Nephron (organoid): Measurements from ENCODE around the gene BMPER.

Experiments used
- H3K27ac Mint-ChIP-seq, 3 experiments: 2 replicates each; pipeline ENCODE4 v1.8.0; 2020; ENCODE audit warnings: mixed read lengths in 3 of 3, mild to moderate bottlenecking in 2 of 3, moderate library complexity in 1 of 3
- H3K27me3 Mint-ChIP-seq: 2 replicates; pipeline ENCODE4 v1.8.0; 2021; ENCODE audit warnings: low read depth, mild to moderate bottlenecking, moderate library complexity, mixed read lengths
- H3K36me3 Mint-ChIP-seq: 2 replicates; pipeline ENCODE4 v1.8.0; 2020; ENCODE audit warnings: low read depth, mixed read lengths
- H3K4me1 Mint-ChIP-seq: 2 replicates; pipeline ENCODE4 v1.8.0; 2020; ENCODE audit warnings: mixed read lengths
- H3K4me3 Mint-ChIP-seq, 3 experiments: 2 replicates each; pipeline ENCODE4 v1.8.0; 2020; ENCODE audit warnings: mild to moderate bottlenecking in 3 of 3, mixed read lengths in 3 of 3, moderate library complexity in 2 of 3
- H3K9me3 Mint-ChIP-seq: 2 replicates; pipeline ENCODE4 v1.8.0; 2020; ENCODE audit warnings: mixed read lengths
- TF ChIP-seq, protein P1 (sequence below), 3 experiments: fragments of 200-600 bp; sonication (generic); IDR thresholded peaks; one replicate each; pipeline ENCODE4 v1.5.0; 2021; ENCODE audit warnings: antibody characterized with exemption in 3 of 3; ENCODE audit not compliant: unreplicated experiment in 3 of 3

Gene BMPER

DNA sequence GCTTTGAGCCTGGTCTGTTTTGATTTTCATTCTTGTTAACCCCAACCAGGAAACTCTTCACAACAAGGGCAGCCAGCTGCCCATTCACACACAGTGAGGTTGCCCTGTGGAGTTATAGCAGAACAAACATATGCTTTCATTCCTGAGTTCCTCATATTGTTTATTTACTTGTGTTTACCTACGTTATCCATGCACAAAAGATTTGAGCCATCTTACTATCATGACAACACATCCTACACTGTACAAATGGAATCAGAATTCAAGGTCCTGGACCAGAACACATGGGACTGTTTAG lies 21.7 kb upstream of the BMPER start:
- H3K9me3 Mint-ChIP-seq: no peaks in the 10 kb centered on the region

GRCh38 chr7:33885290-33886148 lies 19.8 kb upstream of the BMPER start:
- peaks cover 16% of the 10 kb centered on the region for H3K4me1 Mint-ChIP-seq
- TF ChIP-seq, protein P1, sequence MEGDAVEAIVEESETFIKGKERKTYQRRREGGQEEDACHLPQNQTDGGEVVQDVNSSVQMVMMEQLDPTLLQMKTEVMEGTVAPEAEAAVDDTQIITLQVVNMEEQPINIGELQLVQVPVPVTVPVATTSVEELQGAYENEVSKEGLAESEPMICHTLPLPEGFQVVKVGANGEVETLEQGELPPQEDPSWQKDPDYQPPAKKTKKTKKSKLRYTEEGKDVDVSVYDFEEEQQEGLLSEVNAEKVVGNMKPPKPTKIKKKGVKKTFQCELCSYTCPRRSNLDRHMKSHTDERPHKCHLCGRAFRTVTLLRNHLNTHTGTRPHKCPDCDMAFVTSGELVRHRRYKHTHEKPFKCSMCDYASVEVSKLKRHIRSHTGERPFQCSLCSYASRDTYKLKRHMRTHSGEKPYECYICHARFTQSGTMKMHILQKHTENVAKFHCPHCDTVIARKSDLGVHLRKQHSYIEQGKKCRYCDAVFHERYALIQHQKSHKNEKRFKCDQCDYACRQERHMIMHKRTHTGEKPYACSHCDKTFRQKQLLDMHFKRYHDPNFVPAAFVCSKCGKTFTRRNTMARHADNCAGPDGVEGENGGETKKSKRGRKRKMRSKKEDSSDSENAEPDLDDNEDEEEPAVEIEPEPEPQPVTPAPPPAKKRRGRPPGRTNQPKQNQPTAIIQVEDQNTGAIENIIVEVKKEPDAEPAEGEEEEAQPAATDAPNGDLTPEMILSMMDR (IDR thresholded peaks at IDR 0.05; ENCODE audit: unreplicated experiment in 3 of 3): no peak
- H3K9me3 Mint-ChIP-seq: no peaks in the 10 kb centered on the region
- no peaks in the 10 kb centered on the region for H3K36me3 Mint-ChIP-seq
- H3K27me3 Mint-ChIP-seq: peaks cover 11% of the 10 kb centered on the region
- H3K4me3 Mint-ChIP-seq: no peak overlapping the region
- peak overlapping the region in 1 of 3 experiments; percentile 51 for H3K27ac Mint-ChIP-seq

More for the DNA sequence above, 21.7 kb upstream of the BMPER start:
- TF ChIP-seq, protein P1 (IDR thresholded peaks at IDR 0.05; ENCODE audit: unreplicated experiment in 3 of 3): no peak
- peaks cover 5% of the 10 kb centered on the region for H3K27me3 Mint-ChIP-seq
- H3K4me3 Mint-ChIP-seq: no peak overlapping the region
- no peaks in the 10 kb centered on the region for H3K36me3 Mint-ChIP-seq
- peak overlapping the region in 1 of 3 experiments; percentile 1 for H3K27ac Mint-ChIP-seq
- H3K4me1 Mint-ChIP-seq: peaks cover 10% of the 10 kb centered on the region

DNA sequence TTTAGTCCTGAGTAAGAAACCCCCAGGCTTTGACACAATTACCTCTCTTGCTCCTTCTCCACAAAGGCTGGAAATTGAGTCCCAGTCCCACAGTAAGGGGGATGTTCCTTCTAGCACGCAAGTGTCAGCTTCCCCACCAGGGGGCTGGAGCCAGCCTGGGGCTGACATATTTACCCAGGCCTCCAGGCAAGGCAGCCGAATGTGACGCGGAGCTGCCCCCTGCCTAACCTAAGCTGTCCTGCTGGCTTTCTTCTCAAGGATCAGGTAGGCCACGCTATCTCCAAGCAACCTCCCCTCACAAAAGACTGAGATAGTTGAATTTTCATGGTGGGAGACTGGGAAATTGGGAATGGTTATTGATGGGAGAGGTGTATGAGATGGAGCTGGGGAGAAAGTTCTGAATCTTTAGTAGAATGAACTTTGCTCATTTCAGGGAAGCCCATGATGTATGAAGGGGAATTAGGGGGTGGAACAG lies 19.2 kb upstream of the BMPER start:
- TF ChIP-seq, protein P1 (IDR thresholded peaks at IDR 0.05; ENCODE audit: unreplicated experiment in 3 of 3): peak in 2 of 3 experiments; percentile 15 to 41
- peaks cover 11% of the 10 kb centered on the region for H3K27me3 Mint-ChIP-seq
- H3K9me3 Mint-ChIP-seq: no peaks in the 10 kb centered on the region

DNA sequence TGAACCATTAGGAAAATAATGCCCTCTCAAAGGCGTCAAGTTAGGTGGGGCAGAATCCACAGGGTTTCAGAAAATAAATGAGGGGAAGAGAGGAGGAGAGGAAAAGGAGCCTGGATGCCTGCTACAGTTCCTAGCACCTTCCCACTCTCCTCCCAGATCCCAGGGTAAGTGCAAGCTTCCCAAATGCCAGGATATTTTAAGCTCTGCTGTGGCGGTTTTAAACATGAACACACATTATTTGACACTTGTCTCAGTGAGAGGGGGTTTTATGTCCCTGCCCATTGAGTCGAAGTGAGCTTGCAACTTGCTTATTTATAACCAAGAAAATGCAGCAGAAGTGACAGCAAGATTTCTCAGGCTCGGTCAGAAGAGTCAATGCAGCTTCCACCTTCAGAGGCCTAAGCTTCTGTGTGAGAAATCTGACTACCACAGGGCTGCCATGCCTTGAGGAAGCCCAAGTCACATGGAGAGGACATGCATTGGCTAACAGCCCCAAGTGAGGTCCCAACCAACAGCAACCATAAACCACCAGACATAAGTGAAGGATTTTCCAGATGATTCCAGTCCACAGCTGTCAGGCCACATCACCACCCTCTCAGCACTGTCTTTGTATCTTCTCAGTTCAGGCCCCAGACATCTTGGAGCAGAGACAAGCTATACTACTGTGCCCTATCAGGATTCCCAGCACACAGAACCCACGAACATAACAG lies 17.9 kb upstream of the BMPER start:
- peaks cover 11% of the 10 kb centered on the region for H3K27me3 Mint-ChIP-seq
- no peaks in the 10 kb centered on the region for H3K36me3 Mint-ChIP-seq
- no peak overlapping the region for H3K27ac Mint-ChIP-seq
- no peak overlapping the region for H3K4me3 Mint-ChIP-seq
- peaks cover 16% of the 10 kb centered on the region for H3K4me1 Mint-ChIP-seq
- no peaks in the 10 kb centered on the region for H3K9me3 Mint-ChIP-seq
- TF ChIP-seq, protein P1 (IDR thresholded peaks at IDR 0.05; ENCODE audit: unreplicated experiment in 3 of 3): no peak

More for the DNA sequence above, 19.2 kb upstream of the BMPER start:
- no peak overlapping the region for H3K4me3 Mint-ChIP-seq
- H3K36me3 Mint-ChIP-seq: no peaks in the 10 kb centered on the region
- peaks cover 16% of the 10 kb centered on the region for H3K4me1 Mint-ChIP-seq
- H3K27ac Mint-ChIP-seq: no peak overlapping the region

DNA sequence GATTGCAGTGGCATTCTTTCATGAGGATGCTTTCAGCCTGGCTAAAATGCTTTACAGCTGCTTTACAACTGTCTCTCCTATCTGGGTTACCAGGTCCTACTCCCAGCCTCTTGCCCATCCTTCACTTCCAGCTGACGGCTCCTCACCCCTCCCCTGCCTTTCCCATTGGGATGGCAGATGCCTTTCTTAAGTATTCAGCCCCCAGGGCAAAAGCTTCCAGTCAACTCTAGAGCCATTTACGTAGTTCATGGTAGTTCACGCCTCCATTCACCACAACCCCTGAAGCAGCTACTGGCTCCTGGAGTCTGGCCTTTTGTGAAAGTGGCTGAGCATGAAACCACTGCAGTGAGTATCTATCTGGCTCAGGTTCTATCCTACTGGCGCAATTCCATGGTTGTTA lies 17.2 kb upstream of the BMPER start:
- Mint-ChIP-seq H3K36me3 (no peaks in the 10 kb centered on the region), H3K9me3 (no peaks in the 10 kb centered on the region), H3K4me3 (no peak overlapping the region), H3K4me1 (peaks cover 16% of the 10 kb centered on the region), H3K27ac (peak overlapping the region in 1 of 3 experiments; percentile 36), H3K27me3 (peaks cover 18% of the 10 kb centered on the region)
- TF ChIP-seq, protein P1 (IDR thresholded peaks at IDR 0.05; ENCODE audit: unreplicated experiment in 3 of 3): no peak
